ENCODE measurements around the gene GBX1.

GBX1 gene

GRCh38 chr7:151168003-151168786, 701 bp upstream of the GBX1 start:
- DNase-seq (ENCODE audit: insufficient read length, low spot score), result peak; percentile 73
- peak; percentile 16 for FAIRE-seq
- TF ChIP-seq PAX5 (IDR thresholded peaks at IDR 0.05; ENCODE audit: insufficient read depth, low read length, severe bottlenecking), result no peak

DNA sequence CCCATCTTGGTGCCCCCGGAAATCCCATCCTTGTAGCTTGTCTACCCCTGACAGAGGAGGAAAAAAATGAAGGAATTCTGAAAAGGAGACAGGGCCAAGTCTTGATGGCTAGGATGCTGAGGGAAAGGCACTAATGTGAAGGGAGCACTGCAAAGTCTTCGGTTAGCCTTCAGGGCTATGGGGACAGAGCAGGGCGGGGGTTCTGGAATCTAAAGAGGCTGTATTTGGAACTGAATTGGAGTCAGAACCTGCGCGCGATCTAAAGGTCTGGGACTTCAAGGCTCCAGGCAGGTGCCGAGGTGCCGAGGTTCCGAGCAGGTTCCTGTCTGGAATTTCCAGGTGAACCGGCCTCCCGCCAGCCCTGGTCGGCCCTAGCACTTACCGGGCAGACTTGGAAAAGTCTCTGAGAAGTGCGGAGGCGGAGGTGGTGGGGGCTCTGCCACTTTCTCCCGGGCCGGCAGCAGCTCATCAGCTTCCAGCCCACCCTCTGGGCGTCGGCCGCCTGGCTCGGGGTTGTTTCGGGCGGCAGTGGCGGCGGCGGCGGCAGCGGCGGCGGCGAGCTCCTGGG, 781 bp downstream of the GBX1 start:
- FAIRE-seq (no peak), DNase-seq (ENCODE audit: insufficient read length, low spot score) (no peak)
- TF ChIP-seq TAF1 (IDR thresholded peaks at IDR 0.05; ENCODE audit: low read depth, low read length), result no peak
- TF ChIP-seq POLR2A (IDR thresholded peaks at IDR 0.05; ENCODE audit: low read depth, low read length), result no peak
- TF ChIP-seq SPI1 (IDR thresholded peaks at IDR 0.05; ENCODE audit: low read depth, low read length), result no peak
- no peak for TF ChIP-seq POLR2AphosphoS5 (IDR thresholded peaks at IDR 0.05; ENCODE audit: low read depth, low read length)
- TF ChIP-seq POU2F2 (IDR thresholded peaks at IDR 0.05; ENCODE audit: low read depth, low read length), result no peak
- no peak for TF ChIP-seq PAX5 (IDR thresholded peaks at IDR 0.05; ENCODE audit: insufficient read depth, low read length, severe bottlenecking)

GRCh38 chr7:151161757-151162156, 5.7 kb downstream of the GBX1 start:
- DNase-seq (ENCODE audit: insufficient read length, low spot score), result no peak
- TF ChIP-seq TAF1 (IDR thresholded peaks at IDR 0.05; ENCODE audit: low read depth, low read length) (no peak), POU2F2 (IDR thresholded peaks at IDR 0.05; ENCODE audit: low read depth, low read length) (no peak), PAX5 (IDR thresholded peaks at IDR 0.05; ENCODE audit: insufficient read depth, low read length, severe bottlenecking) (no peak), POLR2AphosphoS5 (IDR thresholded peaks at IDR 0.05; ENCODE audit: low read depth, low read length) (no peak), POLR2A (IDR thresholded peaks at IDR 0.05; ENCODE audit: low read depth, low read length) (no peak), SPI1 (IDR thresholded peaks at IDR 0.05; ENCODE audit: low read depth, low read length) (no peak)
- FAIRE-seq, result no peak

GRCh38 chr7:151157645-151158329, 9.7 kb downstream of the GBX1 start:
- FAIRE-seq (no peak), DNase-seq (ENCODE audit: insufficient read length, low spot score) (no peak)
- no peak for TF ChIP-seq POLR2A (IDR thresholded peaks at IDR 0.05; ENCODE audit: low read depth, low read length)
- no peak for TF ChIP-seq POU2F2 (IDR thresholded peaks at IDR 0.05; ENCODE audit: low read depth, low read length)
- no peak for TF ChIP-seq POLR2AphosphoS5 (IDR thresholded peaks at IDR 0.05; ENCODE audit: low read depth, low read length)
- TF ChIP-seq PAX5 (IDR thresholded peaks at IDR 0.05; ENCODE audit: insufficient read depth, low read length, severe bottlenecking), result no peak
- no peak for TF ChIP-seq SPI1 (IDR thresholded peaks at IDR 0.05; ENCODE audit: low read depth, low read length)
- no peak for TF ChIP-seq TAF1 (IDR thresholded peaks at IDR 0.05; ENCODE audit: low read depth, low read length)

DNA sequence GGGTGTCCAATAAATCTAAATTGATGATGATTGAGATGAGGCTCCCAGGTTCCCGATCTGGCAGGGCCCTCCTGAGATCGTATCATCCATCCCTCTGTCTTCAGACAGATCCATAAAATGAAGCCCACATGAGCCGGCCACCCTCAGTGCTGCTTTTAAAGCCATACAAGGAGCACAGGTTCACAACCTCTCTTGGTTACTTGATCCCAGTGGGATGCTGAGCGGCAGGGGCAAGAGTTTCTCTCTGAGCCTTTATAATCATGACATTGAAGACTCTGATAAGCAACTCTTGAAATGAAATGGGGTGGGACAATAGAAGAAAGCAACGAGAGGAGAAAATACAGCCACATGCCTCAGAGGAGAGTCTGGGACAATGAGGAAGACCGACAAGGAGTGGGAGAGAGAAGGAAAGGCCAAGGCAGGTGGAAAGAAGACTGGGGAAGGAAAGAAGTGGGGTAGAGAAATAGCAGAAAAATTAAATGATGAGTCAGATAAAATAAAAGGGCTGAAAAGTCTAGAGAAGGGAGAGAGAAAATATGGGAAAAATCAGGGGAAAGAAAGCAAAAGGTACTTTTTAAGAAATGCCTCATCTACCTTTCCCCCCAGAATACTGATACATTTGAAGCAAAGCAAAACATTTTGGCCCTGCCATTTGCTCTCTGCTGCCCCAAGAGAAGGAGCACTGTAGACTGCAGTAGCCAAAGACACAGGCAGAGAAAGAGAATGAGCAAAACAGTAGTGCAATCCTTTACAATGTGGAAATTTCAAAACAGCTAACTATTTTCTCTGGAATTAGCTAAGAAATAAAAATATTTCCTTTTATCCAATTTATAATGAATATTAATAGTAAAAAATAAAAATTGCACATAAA, 14.6 kb downstream of the GBX1 start:
- DNase-seq (ENCODE audit: insufficient read length, low spot score), result no peak
- no peak for FAIRE-seq
- TF ChIP-seq POU2F2 (IDR thresholded peaks at IDR 0.05; ENCODE audit: low read depth, low read length), result no peak
- no peak for TF ChIP-seq POLR2A (IDR thresholded peaks at IDR 0.05; ENCODE audit: low read depth, low read length)
- no peak for TF ChIP-seq PAX5 (IDR thresholded peaks at IDR 0.05; ENCODE audit: insufficient read depth, low read length, severe bottlenecking)
- no peak for TF ChIP-seq SPI1 (IDR thresholded peaks at IDR 0.05; ENCODE audit: low read depth, low read length)
- TF ChIP-seq TAF1 (IDR thresholded peaks at IDR 0.05; ENCODE audit: low read depth, low read length), result no peak
- no peak for TF ChIP-seq POLR2AphosphoS5 (IDR thresholded peaks at IDR 0.05; ENCODE audit: low read depth, low read length)

- FAIRE-seq (no peak), DNase-seq (ENCODE audit: insufficient read length, low spot score) (no peak)
- no peak for TF ChIP-seq POU2F2 (IDR thresholded peaks at IDR 0.05; ENCODE audit: low read depth, low read length)
- no peak for TF ChIP-seq POLR2A (IDR thresholded peaks at IDR 0.05; ENCODE audit: low read depth, low read length)
- no peak for TF ChIP-seq PAX5 (IDR thresholded peaks at IDR 0.05; ENCODE audit: insufficient read depth, low read length, severe bottlenecking)
- no peak for TF ChIP-seq POLR2AphosphoS5 (IDR thresholded peaks at IDR 0.05; ENCODE audit: low read depth, low read length)
- no peak for TF ChIP-seq SPI1 (IDR thresholded peaks at IDR 0.05; ENCODE audit: low read depth, low read length)
- TF ChIP-seq TAF1 (IDR thresholded peaks at IDR 0.05; ENCODE audit: low read depth, low read length), result no peak
Observed at GRCh38 chr7:151150388-151150787, 17.1 kb downstream of the GBX1 start.

GRCh38 chr7:151148319-151149259, 18.9 kb downstream of the GBX1 start:
- FAIRE-seq, result no peak
- no peak for TF ChIP-seq POLR2AphosphoS5 (IDR thresholded peaks at IDR 0.05; ENCODE audit: low read depth, low read length)
- no peak for TF ChIP-seq PAX5 (IDR thresholded peaks at IDR 0.05; ENCODE audit: insufficient read depth, low read length, severe bottlenecking)
- no peak for TF ChIP-seq POLR2A (IDR thresholded peaks at IDR 0.05; ENCODE audit: low read depth, low read length)
- no peak for TF ChIP-seq SPI1 (IDR thresholded peaks at IDR 0.05; ENCODE audit: low read depth, low read length)
- no peak for TF ChIP-seq TAF1 (IDR thresholded peaks at IDR 0.05; ENCODE audit: low read depth, low read length)
- no peak for TF ChIP-seq POU2F2 (IDR thresholded peaks at IDR 0.05; ENCODE audit: low read depth, low read length)
- no peak for DNase-seq (ENCODE audit: insufficient read length, low spot score)

DNA sequence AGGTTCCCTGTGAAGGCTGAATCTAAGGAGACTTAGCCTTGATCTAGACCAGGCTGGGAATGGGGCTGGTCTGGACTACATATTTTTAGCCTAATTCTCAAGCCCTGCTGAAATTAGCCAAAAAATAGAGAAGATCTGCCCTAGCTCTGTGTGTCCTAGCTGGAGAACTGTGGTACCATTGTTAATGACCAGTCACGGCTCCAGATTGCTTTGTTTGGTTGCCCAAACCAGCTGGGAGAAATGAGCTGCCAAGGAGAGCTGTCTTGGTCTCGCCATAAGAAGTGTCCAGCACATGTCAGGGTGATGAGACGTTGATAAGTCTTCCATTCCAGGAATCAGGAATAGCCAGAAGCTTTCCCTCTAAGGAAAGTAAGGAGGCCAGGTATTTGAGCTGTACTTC, 20.7 kb downstream of the GBX1 start:
- FAIRE-seq (no peak), DNase-seq (ENCODE audit: insufficient read length, low spot score) (no peak)
- TF ChIP-seq TAF1 (IDR thresholded peaks at IDR 0.05; ENCODE audit: low read depth, low read length) (no peak), POLR2A (IDR thresholded peaks at IDR 0.05; ENCODE audit: low read depth, low read length) (no peak), POLR2AphosphoS5 (IDR thresholded peaks at IDR 0.05; ENCODE audit: low read depth, low read length) (no peak), PAX5 (IDR thresholded peaks at IDR 0.05; ENCODE audit: insufficient read depth, low read length, severe bottlenecking) (no peak), SPI1 (IDR thresholded peaks at IDR 0.05; ENCODE audit: low read depth, low read length) (no peak), POU2F2 (IDR thresholded peaks at IDR 0.05; ENCODE audit: low read depth, low read length) (no peak)

All from GM12891 (cell line).